Endodermal cell (in vitro differentiated cells): ENCODE results near the gene HSDL2. TPM values are rescaled to one million over a fixed set of nuclear protein-coding genes. Genes with fewer than 3 reads are reported as not detected.

ENCODE experiments used
- DNase-seq: peaks from one replicate; pipeline ENCODE4 v3.0.0-alpha.2; 2017
- H3K27ac ChIP-seq: 2 replicates; pipeline ENCODE4 v1.5.1; 2013; ENCODE audit warnings: mild to moderate bottlenecking, low read depth, low read length, moderate library complexity
- H3K27me3 ChIP-seq: 2 replicates; pipeline ENCODE4 v1.6.1; 2013; ENCODE audit warnings: mild to moderate bottlenecking, low read length, moderate library complexity; ENCODE audit not compliant: insufficient read depth, control insufficient read depth, poor library complexity, severe bottlenecking
- H3K36me3 ChIP-seq: 2 replicates; pipeline ENCODE4 v1.7.0; 2013; ENCODE audit warnings: mild to moderate bottlenecking, low read length, moderate library complexity; ENCODE audit not compliant: control insufficient read depth, insufficient read depth
- H3K4me1 ChIP-seq: one replicate; pipeline ENCODE4 v1.7.0; 2013; ENCODE audit warnings: low read length; ENCODE audit not compliant: control insufficient read depth, insufficient read depth
- H3K4me3 ChIP-seq: 2 replicates; pipeline ENCODE4 v1.5.1; 2013; ENCODE audit warnings: mild to moderate bottlenecking, low read length, moderate library complexity
- H3K9ac ChIP-seq: 2 replicates; pipeline ENCODE4 v1.6.1; 2013; ENCODE audit warnings: mild to moderate bottlenecking, low read length, moderate library complexity; ENCODE audit not compliant: poor library complexity, severe bottlenecking; ENCODE audit errors: extremely low read depth
- H3K9me3 ChIP-seq: 2 replicates; pipeline ENCODE4 v1.6.1; 2013; ENCODE audit warnings: mild to moderate bottlenecking, low read length, moderate library complexity; ENCODE audit not compliant: control insufficient read depth
- H3K27ac Mint-ChIP-seq: 2 replicates; pipeline ENCODE4 v1.8.0; 2020; ENCODE audit warnings: mixed read lengths
- H3K27me3 Mint-ChIP-seq: 2 replicates; pipeline ENCODE4 v1.8.0; 2021; ENCODE audit warnings: mild to moderate bottlenecking, mixed read lengths; ENCODE audit not compliant: insufficient read depth
- H3K36me3 Mint-ChIP-seq: 2 replicates; pipeline ENCODE4 v1.8.0; 2020; ENCODE audit warnings: low read depth, mixed read lengths
- H3K4me1 Mint-ChIP-seq: 2 replicates; pipeline ENCODE4 v1.8.0; 2020; ENCODE audit warnings: mixed read lengths
- H3K4me3 Mint-ChIP-seq: 2 replicates; pipeline ENCODE4 v1.8.0; 2020; ENCODE audit warnings: mild to moderate bottlenecking, moderate library complexity, mixed read lengths
- H3K9me3 Mint-ChIP-seq: 2 replicates; pipeline ENCODE4 v1.8.0; 2020; ENCODE audit warnings: mild to moderate bottlenecking, mixed read lengths
- CTCF ChIP-seq: fragments of 200-600 bp; sonication (generic); conservative IDR thresholded peaks from 2 replicates; pipeline ENCODE4 v1.5.0; 2021; ENCODE audit warnings: antibody characterized with exemption, mild to moderate bottlenecking
- WGBS, 2 experiments: methylation state at CpG; one replicate each; pipeline versions ENCODE4 v1.1.5 to v1.1.7; 2013; ENCODE audit warnings: missing lambda C conversion rate in 2 of 2, mixed read lengths in 1 of 2; ENCODE audit not compliant: insufficient coverage in 1 of 2, insufficient read length in 1 of 2; 5-methylcytosine and 5-hydroxymethylcytosine counted together
- total RNA-seq, 2 donors: library from RNA; stranded (reverse); fragmentation: NEBNext Ultra II Directional in 1 of 2; extraction: Animal tissue kit (Norgen Biotek cat#: 25700) in 1 of 2; gene quantifications; 2 replicates in 1 of 2; 3 replicates in 1 of 2; pipeline ENCODE4 v1.2.1, GENCODE V29; 2021

Gene HSDL2
- total RNA-seq, 2 donors from 2014 or later = 22.5 to 29.1 TPM

- Mint-ChIP-seq H3K36me3 (no peaks in the 10 kb centered on the region), H3K27ac (no peak overlapping the region), H3K4me1 (peaks cover 7% of the 10 kb centered on the region), H3K27me3 (no peaks in the 10 kb centered on the region), H3K4me3 (no peak overlapping the region), H3K9me3 (peaks cover 2% of the 10 kb centered on the region)
- 96 to 100% methylated on average over 3 of the region's 3 CpGs for WGBS, 2 experiments
- Histone ChIP-seq H3K9me3 (no peaks in the 10 kb centered on the region), H3K27me3 (no peaks in the 10 kb centered on the region), H3K27ac (no peak overlapping the region), H3K9ac (no peak overlapping the region), H3K36me3 (no peaks in the 10 kb centered on the region), H3K4me3 (no peak overlapping the region), H3K4me1 (no peaks in the 10 kb centered on the region)
- no peak for TF ChIP-seq CTCF
- no peak for DNase-seq
Measured at GRCh38 chr9:112339886-112340285, 40.0 kb upstream of the HSDL2 start.

GRCh38 chr9:112341730-112342129, 38.2 kb upstream of the HSDL2 start:
- Mint-ChIP-seq H3K4me3 (no peak overlapping the region), H3K4me1 (peaks cover 5% of the 10 kb centered on the region), H3K9me3 (peaks cover 2% of the 10 kb centered on the region), H3K36me3 (no peaks in the 10 kb centered on the region), H3K27me3 (no peaks in the 10 kb centered on the region), H3K27ac (peak overlapping the region; percentile 40)
- no peaks in the 10 kb centered on the region for H3K9me3 ChIP-seq
- no peak overlapping the region for H3K27ac ChIP-seq
- H3K27me3 ChIP-seq = no peaks in the 10 kb centered on the region
- no peaks in the 10 kb centered on the region for H3K4me1 ChIP-seq
- no peak for TF ChIP-seq CTCF
- DNase-seq = peak; percentile 76
- no peak overlapping the region for H3K4me3 ChIP-seq
- H3K36me3 ChIP-seq = no peaks in the 10 kb centered on the region
- no peak overlapping the region for H3K9ac ChIP-seq

GRCh38 chr9:112348257-112349007, 31.5 kb upstream of the HSDL2 start:
- H3K4me1 ChIP-seq = no peaks in the 10 kb centered on the region
- no peak for TF ChIP-seq CTCF
- no peaks in the 10 kb centered on the region for H3K9me3 Mint-ChIP-seq
- no peaks in the 10 kb centered on the region for H3K36me3 ChIP-seq
- no peak overlapping the region for H3K27ac ChIP-seq
- H3K27me3 Mint-ChIP-seq = no peaks in the 10 kb centered on the region
- H3K4me1 Mint-ChIP-seq = peaks cover 17% of the 10 kb centered on the region
- peak overlapping the region; percentile 58 for H3K4me3 Mint-ChIP-seq
- H3K27me3 ChIP-seq = no peaks in the 10 kb centered on the region
- H3K9ac ChIP-seq = no peak overlapping the region
- H3K4me3 ChIP-seq = peak overlapping the region; percentile 69
- 72 to 93% methylated on average over 13 to 18 of the region's 19 CpGs for WGBS, 2 experiments
- DNase-seq = peak; percentile 76
- no peaks in the 10 kb centered on the region for H3K9me3 ChIP-seq
- no peaks in the 10 kb centered on the region for H3K36me3 Mint-ChIP-seq
- H3K27ac Mint-ChIP-seq = peak overlapping the region; percentile 32
